NCI-H524 treated with DMSO at 0.1 percent for 48 hours (cell line): ENCODE data around the gene ETV6.
"Not testable (repeated sequence)": the region's sequence is repeated elsewhere in the genome, so short reads cannot be mapped to it uniquely, and the experiment has no call there.

ENCODE experiments used
- DNase-seq: peaks from one replicate; lab custom pipeline; 2025; lab: John Stamatoyannopoulos, UW

ETV6 gene

DNA sequence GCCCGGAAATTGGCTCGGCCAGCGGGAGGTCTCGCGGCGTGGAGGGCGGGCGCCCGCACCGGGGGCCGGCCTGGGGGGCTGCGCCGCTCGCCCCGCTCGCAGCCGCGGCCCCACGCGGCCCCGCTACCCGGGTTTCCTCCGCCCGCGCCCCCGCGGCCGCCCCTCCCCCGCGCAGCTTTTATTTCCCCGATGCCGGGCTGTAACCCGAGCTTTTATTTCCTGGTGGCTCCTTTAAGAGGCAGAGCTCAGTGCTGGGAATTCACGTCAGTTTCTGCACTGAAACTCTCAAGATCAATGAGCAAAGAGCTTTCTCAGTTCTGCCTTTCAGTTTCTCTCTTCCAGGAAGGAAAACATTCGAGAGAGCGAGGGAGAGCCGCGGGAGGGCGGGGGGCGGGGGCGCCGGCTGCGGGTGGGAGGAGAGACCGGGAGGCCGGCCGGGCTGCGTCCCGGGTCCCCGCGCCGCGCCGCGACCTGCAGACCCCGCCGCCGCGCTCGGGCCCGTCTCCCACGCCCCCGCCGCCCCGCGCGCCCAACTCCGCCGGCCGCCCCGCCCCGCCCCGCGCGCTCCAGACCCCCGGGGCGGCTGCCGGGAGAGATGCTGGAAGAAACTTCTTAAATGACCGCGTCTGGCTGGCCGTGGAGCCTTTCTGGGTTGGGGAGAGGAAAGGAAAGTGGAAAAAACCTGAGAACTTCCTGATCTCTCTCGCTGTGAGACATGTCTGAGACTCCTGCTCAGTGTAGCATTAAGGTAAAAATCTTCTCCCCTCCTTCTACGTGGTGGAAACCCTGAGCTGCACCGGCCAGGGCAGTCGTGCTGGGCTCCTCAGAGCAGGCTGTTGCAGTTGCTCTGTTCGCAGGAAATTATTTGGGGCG, at the start of gene ETV6:
ETV6 (plus strand) TSS at position 262 of the 873 bp plus-strand sequence; CDS start at position 716, 454 bp downstream.
- DNase-seq: peak; percentile 18

DNA sequence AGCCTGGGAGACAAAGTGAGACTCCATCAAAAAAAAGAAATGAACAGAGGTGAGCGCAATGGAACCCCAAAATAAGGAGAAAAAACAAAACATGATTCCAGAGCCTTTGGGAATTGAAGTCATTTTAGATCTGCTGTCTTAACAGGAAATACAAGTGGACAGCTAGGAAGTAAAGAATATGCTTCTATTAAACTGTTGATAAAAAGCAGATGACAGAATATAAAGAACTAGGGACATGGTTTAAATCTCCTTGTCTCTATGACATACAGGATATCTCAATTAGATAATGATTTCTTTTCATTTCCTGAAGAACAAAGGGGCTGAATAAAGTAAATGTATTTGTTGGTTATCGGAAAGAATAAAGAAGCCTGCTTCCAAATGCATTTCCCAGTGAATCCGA, 49.3 kb upstream of the ETV6 start:
- DNase-seq: no peak

DNA sequence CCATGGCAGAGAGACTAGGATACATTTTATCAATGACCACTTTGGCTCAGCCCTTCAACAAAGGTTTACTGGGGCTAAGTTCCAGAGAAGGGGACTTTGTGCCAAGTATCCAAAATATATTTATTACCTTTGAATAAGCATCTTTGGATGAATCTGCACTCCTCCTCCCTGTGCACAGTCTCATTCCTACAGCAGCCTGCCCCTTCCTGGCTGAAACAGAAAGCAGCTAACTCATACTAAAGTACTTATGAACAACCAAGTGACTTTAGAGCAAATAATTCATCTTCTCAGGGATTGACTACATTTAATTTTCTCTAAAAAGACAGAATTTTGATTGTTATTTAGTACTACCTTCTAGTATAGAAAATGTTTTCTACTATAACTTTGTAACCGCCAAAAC, 47.8 kb upstream of the ETV6 start:
- DNase-seq: no peak

DNA sequence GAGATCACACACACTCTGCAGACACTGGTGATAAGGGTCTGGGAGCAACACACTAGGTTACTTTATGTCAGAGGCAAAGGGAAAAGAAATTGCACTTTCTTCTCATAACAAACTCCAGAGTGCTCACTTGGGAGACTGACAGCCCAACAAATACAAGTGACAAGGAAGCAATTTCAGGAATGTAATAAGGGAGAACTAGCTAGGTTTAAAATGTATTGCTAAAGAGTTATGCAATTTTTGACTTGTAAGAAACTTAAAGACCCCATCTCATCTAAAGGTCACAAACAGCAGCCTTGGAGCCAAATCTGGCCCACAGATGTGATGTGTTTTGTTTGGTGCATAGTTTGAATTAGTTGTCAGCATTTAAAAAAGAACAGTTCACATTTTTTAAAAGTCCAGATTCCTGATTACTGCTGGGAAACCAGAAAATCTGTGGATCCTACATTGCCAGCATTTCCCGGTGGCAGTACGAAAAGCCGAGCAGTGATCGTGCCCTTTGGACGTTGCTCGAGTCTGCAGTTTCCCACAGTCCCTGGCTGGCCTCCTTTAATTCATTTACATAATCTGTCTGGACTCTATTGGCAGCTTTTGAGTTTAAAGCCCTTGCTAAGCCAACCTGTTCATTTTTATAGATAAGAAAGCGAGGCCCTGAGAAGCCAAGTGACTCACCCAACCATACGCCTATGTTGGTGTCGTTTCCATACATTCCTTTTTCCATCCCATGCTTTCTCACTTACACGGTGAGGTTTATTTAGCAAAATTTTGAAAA, 42.0 kb upstream of the ETV6 start:
- DNase-seq: no peak

DNA sequence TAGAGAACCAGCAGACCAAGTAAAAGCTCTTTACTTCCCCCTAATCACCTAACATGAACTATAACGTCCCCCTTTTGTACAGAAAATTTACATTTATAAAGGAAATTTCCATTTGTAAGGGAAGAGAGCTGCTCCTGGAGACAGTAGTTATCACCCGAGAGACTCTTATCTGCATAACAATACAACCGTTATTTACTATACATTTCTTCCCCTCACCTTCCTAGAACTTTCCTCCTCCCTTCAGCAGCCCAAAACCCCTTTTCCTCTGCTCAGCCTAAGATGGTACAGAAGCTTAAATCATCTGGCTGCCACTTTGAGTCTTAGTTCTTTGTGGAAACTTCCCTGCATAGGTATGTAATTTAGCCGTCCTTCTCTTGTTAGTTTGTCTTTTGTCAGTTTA, 40.4 kb upstream of the ETV6 start:
- no peak for DNase-seq

DNA sequence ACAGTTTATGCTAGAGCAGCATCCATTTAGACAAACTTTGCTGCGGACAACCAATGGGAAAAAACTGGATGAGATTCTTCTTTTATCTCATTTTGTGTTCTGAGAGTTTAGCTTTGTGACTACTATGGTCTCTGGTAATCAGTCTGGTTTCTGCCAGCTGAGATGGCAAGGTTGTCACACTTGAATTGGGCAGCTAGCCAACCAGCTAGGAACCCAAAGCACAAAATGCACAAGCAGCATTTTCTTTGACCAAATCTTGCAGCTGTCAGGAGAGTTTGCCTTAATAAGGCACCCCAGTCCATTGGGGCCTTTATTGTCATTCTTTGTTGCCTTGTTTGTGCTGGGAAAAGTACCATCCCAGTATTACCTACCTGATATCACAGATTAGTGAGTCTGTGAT, 34.0 kb upstream of the ETV6 start:
- no peak for DNase-seq

DNA sequence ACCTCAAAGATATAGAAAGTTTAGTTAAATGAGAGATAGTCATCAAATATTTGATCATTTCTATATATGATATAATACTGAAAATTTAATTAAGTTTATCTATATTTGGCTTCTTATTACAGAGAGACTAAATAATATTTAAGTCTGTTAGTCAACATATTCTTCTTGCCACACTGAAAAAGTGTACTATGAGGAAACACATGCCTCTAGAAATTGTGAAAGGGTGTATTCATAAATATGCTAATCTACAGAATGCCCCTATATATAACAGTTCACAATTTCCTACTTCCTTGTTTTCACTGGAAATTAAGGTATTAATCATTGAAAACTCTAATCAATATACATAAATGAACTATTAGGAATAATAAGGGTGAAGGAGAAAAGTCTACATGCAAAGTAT, 31.4 kb upstream of the ETV6 start:
- DNase-seq: no peak

DNA sequence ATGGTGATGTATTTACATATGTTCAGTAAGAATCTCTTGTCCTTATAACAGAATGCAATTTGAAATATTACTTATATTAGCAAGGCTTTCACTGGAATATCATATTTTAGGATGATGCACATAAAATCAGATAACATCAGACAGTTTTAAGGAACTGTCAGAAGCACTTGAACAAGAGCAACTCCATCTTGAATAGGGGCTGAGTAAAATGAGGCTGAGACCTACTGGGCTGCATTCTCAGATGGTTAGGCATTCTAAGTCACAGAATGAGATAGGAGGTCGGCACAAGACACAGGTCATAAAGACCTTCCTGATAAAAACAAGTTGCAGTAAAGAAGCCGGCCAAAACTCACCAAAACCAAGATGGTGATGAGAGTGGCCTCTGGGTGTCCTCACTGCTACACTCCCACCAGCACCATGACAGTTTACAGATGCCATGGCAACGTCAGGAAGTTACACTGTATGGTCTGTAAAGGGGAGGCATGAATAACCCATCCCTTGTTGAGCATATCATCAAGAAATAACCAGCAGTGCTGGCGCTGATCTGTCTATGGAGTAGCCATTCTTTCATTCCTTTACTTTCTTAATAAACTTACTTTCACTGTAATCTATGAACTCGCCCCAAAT, 27.6 kb upstream of the ETV6 start:
- no peak for DNase-seq

DNA sequence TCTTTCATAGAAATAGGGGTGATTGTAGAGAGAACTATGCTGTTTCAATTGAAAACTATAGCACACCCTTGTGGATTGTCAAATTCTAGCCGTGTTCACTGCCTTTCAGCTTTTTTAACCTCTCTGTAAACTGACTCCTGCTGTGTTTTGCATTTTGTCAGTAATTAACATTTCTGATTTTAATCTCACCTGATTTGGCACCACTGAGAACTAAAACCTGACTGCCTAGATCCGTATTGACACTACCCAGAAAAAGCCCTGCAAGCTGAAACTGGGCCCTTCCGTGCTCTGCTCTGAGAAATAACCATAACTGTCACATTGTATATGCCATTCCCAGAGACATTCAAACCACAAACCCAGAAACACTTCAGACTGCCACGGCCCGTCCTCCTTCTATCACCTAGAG, 26.6 kb upstream of the ETV6 start:
- DNase-seq: no peak

DNA sequence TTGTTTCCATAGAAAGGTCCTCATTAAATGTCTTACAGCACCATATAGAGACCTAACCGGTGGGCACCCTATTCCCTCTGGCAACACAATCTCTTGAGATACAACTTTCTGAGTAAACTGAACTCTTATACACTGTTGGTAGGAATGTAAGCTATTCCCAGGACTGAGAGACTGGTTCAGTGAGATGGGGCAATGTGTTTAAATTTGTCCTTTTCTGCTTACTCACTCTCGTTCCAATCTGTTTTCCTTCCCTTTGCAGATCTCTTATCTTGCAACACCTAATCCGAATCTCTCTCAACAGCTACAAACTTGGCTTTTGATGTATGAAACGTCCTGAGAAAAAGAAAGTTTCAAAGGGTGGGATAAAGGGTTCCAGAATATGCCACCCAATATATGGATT, 26.1 kb upstream of the ETV6 start:
- DNase-seq: no peak

DNA sequence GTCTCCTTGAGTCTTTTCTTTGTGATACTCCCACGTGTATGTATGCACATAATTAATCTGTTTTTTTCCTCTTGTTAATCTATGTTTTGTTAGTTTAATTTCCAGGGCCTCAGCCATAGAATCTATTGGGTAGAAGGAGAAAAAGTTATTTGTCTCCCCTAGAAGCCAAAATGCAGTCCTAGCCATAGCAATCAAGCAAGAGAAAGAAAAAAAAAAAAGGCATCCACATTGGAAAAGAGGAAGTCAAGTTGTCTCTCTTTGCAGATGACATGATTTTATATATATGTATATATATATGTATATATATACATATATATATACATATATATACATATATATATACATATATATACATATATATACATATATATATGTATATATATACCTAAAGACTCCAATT, 25.4 kb upstream of the ETV6 start:
- DNase-seq: no peak

DNA sequence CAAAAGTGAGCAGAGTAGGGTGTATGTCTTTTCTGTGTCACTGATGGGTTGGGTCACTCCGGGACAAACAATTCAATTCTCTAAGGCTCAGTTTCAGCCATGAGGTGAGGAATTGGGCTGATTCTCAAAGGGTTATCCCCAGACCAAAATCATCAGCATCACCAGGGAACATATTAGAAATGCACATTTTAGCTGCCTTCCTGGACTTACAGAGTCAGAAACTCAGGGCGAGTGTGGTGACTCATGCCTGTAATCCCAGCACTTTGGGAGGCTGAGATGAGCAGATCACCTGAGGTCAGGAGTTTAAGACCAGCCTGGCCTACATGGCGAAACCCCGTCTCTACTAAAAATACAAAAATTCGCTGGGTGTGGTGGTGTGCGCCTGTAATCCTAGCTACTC, 21.8 kb upstream of the ETV6 start:
- DNase-seq: not testable (repeated sequence)

DNA sequence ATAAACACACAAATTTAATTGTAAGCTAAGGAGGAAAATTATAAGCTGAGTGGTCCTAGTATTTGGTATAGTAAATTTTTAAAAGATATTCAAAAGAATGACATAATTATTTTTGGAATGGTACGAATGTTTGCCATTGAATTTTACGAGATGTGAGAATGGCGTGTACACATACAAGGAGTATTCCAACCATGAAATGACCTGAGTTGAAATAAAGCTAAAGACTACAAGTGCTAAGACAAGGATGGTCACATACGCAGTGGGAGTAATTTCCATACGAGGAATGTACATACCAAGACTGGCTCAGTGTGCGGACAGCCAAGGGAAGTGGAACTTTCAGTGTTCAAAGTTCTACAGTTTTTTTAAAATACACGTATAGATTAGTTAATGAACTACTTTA, 21.1 kb upstream of the ETV6 start:
- DNase-seq: no peak

DNA sequence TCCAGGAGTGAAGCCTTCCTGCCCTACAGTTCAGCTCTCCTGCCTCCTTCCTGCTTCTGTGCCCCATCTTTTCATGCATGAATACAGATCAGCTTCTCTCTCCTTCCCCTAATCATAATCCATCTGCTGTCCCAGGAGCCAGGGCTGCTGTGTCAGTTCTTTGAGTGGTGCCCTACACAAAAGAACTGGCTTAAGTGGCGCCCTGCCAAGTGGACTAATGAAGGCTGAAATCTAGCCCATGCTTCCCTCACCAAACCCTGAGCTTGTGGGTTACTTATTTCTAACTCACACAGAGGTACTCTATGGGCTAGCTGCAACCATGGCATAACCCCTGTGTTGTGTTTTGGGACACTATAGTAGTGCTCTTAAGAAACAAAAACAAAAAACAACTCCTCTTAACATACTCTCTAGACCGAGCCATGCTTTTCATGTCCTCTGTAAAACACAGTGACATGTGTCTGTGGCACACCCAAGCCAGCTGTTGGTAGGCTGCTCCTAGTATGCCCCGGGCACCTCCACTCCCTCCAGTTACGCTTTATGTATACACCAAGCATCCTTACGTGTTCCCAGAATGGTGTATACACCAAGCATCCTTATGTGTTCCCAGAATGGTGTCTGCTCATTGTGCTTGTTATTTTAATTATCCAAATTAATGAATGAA, 19.3 kb upstream of the ETV6 start:
- peak; percentile 87 for DNase-seq

DNA sequence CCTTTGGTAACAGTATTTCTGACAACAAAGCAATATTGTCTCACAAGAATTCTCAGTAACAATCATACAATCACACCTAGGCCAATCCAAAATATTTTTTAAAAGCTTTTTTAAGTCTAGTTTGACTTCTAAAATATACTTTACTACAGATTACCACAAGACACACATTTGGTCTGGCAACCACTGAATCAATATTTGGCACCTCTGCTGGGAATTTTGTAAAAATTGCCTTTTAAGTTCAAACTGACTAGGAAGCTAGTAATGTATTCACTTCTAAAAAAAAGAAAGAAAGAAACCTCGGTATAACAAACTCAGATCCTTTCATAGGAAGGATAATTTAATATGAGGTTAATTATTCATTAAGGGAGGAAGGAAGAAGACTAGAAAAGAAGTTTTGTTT, 18.2 kb upstream of the ETV6 start:
- no peak for DNase-seq

DNA sequence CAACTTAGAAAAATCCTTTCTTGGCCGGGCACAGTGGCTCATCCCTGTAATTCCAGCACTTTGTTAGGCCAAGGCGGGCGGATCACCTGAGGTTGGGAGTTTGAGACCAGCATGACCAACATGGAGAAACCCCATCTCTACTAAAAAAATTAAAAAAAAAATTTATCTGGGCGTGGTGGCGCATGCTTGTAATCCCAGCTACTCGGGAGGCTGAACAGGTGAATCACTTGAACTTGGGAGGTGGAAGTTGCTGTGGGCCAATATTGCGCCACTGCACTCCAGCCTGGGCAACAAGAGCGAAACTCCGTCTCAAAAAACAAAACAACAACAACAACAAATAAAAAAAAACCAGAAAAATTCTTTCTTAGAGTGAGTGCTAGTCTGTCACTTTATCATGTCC, 17.6 kb upstream of the ETV6 start:
- not testable (repeated sequence) for DNase-seq

DNA sequence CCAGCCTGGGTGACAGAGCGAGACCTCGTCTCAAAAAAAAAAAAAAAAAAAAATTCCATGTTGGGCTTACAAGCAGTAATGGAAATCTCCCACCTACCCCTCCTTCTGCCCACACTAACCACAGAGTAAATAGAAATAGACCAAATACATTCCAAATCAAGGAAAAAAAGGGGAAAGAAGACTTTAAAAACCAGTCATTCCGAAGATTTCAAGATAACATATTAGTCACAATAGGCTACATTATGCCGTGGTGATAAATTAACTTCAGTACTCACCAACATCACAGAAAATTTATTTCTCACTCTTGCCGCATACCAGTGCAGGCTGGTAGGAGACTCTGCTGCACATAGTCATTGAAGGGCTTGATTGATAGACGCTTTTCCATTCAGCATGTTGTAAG, 15.5 kb upstream of the ETV6 start:
- no peak for DNase-seq

DNA sequence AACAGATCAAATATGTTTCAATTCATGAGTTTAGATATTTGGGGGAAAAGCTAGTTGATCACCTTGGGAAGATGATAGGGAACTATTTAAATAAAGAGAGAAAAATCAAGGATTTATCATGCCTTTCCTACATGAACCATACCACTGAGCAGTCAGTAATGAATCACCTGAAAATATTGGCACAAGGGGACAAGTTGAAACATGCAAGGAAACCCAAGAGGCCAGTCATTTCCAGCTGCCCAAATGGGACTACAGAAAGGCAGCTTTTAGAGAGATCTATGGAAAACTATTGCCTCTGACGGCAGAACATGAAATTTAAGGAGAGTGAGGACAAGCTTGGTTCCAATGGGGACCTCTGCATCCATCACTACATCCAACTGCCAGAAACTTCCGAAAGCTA, 14.1 kb upstream of the ETV6 start:
- no peak for DNase-seq

DNA sequence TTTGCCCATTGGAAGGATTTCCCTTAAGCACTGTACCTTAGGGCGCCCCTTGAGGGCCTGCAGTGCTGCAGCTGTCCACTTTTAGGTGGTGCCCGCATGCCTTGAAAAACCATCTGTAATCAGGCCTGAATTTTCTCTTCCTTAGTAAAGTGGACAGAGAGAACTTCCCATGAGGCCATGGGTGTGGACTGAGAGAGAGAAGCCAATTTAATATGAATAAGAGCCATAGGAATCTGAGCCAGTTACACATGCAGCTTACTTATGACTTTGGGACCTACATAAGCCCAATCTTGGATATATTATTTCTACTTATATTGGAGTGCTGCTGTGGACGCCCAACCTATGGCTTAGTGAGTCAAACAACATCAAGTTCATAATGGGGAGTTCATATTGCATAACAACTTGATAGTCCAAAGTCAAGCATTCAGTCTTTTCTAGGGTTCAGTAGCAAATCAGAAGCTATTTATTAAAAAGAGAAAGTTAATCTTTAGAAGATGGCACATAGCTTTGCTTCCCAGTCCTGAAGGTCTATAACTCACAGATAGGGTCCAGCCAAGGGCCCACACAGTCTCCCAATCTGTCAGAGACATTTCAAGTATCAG, 11.1 kb upstream of the ETV6 start:
- DNase-seq: no peak

DNA sequence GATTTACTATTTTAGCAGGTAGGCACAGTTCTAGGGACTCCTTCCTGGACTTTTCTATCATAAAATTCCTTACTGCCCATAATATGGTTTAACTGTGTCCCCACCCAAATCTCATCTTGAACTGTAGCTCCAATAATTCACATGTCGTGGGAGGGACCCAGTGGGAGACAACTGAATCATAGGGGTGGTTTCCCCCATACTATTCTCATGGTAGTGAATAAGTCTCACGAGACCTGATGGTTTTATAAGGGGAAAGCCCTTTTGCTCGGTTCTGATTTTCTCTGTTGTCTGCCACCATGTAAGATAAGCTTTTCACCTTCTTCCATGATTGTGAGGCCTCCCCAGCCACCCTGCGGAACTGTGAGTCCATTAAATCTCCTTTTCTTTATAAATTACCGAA, 10.0 kb upstream of the ETV6 start:
- DNase-seq: no peak

DNA sequence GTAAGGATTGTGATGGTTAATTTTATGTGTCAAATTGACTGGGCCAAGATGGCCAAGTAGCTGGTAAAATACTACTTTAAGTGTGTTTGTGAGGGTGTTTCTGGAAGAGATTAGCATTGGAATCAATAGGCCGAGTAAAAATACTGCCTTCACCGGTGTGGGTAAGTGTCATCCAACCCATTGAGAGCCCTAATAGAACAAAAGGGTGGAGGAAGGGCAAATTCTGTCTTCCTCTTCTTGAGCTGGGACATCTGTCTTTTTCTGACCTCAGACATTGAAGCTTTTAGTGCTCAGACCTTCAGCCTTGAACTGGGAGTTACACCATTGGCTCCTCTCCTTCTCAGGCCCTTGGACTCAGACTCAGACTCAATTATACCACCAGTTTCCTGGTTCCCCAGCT, 8.0 kb upstream of the ETV6 start:
- no peak for DNase-seq

DNA sequence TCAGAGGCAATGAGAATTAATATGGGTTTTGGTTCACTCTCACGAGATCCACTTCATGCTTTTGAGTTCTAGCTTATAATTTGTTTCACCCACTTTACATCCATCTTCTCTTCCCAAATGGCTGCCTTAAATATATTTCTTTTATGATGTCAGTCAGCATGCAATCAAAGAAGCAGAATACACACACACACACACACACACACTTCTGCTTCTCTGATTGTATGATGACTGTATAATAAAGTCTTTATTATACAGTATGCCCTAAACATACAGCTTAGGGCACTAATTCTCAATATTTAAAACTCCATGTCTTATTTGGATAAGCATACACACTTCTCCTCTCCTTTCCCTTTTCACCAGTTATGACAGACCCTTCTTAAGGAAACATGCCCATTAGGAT, 6.7 kb upstream of the ETV6 start:
- no peak for DNase-seq
